GM12873 (cell line): ENCODE results near the gene REV1.

ENCODE experiments used
- TF ChIP-seq, protein P1 (sequence below): IDR thresholded peaks from 2 replicates; pipeline ENCODE4 v1.5.1; 2012; ENCODE audit warnings: low read depth, mild to moderate bottlenecking, moderate library complexity, low read length, control low read depth; ENCODE audit not compliant: insufficient read depth; ENCODE audit errors: missing control alignments

The REV1 gene

DNA sequence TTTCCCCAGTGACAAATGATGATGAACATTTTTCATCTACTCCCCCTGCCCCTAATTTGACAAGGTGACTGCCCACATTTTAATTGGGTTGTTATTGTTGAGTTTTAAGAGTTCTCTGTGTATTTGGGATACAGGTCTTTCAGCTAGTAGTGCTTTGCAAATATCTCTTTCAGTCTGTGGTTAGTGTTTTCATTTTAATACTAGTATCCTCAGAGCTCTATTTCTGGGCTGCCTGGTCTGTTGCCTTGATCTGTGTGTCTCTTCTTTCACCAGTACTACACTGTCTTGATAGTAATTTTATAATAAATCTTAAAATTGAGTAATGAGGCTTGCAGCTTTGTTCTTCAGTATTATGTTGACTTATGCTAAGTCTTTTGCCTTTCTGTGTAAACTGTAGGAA, 133.0 kb downstream of the REV1 start:
- TF ChIP-seq, protein P1, sequence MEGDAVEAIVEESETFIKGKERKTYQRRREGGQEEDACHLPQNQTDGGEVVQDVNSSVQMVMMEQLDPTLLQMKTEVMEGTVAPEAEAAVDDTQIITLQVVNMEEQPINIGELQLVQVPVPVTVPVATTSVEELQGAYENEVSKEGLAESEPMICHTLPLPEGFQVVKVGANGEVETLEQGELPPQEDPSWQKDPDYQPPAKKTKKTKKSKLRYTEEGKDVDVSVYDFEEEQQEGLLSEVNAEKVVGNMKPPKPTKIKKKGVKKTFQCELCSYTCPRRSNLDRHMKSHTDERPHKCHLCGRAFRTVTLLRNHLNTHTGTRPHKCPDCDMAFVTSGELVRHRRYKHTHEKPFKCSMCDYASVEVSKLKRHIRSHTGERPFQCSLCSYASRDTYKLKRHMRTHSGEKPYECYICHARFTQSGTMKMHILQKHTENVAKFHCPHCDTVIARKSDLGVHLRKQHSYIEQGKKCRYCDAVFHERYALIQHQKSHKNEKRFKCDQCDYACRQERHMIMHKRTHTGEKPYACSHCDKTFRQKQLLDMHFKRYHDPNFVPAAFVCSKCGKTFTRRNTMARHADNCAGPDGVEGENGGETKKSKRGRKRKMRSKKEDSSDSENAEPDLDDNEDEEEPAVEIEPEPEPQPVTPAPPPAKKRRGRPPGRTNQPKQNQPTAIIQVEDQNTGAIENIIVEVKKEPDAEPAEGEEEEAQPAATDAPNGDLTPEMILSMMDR: no peak

DNA sequence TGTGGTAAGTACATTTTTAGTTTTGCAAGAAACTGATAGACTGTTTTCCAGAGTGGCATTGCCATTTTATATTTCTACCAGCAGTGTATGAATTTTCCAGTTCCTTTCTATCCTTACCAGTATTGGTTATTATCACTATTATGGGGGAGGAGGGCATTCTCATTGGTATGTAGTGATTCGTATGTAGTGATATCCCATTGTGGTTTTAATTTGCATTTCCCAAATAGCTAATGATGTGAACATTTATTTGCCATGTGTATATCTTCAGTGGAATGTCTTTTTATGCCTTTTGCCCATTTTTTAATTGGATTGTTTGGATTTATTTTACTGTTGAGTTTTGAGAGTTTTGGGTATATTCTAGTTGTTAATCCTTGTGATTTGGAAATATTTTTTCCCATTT, 135.7 kb downstream of the REV1 start:
- TF ChIP-seq, protein P1: no peak
